SK-N-SH (cell line): Measurements from ENCODE around the gene WDCP. TPM values are rescaled to one million over a fixed set of nuclear protein-coding genes. Genes with fewer than 3 reads are reported as not detected.

Experiments used
- CTCF ChIA-PET: fragments of 300-600, 350-600 bp; formaldehyde crosslinking; extraction: SDS; loops from one replicate; lab custom pipeline; 2021; lab: Yijun Ruan, JAX
- POLR2A ChIA-PET: fragments of 350-600 bp; sonication (Branson Sonifier 250); formaldehyde crosslinking; extraction: SDS; loops from one replicate; lab custom pipeline; 2020; ENCODE audit warnings: antibody characterized with exemption, inconsistent platforms; lab: Yijun Ruan, JAX
- DNase-seq: peaks from one replicate; pipeline ENCODE4 v3.0.0; 2012
- H2AFZ ChIP-seq: fragments of 200-600 bp; sonication (generic); 2 replicates; pipeline ENCODE4 v1.8.1; 2016; ENCODE audit warnings: antibody characterized with exemption, mild to moderate bottlenecking, low read depth
- H3F3A ChIP-seq: fragments of 200-600 bp; sonication (generic); replicated peaks from 2 replicates; pipeline ENCODE3; 2016; ENCODE audit warnings: antibody characterized with exemption, mild to moderate bottlenecking; ENCODE audit not compliant: insufficient read depth
- H3K27ac ChIP-seq, 2 experiments: fragments of 200-500 bp in 1 of 2; fragments of 200-600 bp in 1 of 2; sonication (Bioruptor generic) in 1 of 2; sonication (generic), shearing (Covaris generic) in 1 of 2; 2 replicates each; pipeline versions ENCODE4 v1.5.1 to v1.6.1; 2014 to 2016; ENCODE audit warnings: low read depth in 2 of 2, inconsistent platforms in 1 of 2, low read length in 1 of 2, mild to moderate bottlenecking in 1 of 2, mixed read lengths in 1 of 2
- H3K27me3 ChIP-seq: fragments of 200-600 bp; sonication (generic), shearing (Covaris generic); 2 replicates; pipeline ENCODE4 v1.6.1; 2016; ENCODE audit warnings: mixed run types; ENCODE audit not compliant: insufficient read depth
- H3K36me3 ChIP-seq, 2 experiments: fragments of 200-500 bp in 1 of 2; fragments of 200-600 bp in 1 of 2; sonication (Bioruptor generic) in 1 of 2; sonication (generic) in 1 of 2; replicated peaks in 1 of 2; 2 replicates each; pipeline versions ENCODE3 to v1.5.1; 2014 to 2016; ENCODE audit warnings: low read length in 1 of 2, mild to moderate bottlenecking in 1 of 2; ENCODE audit not compliant: insufficient read depth in 2 of 2, control insufficient read depth in 1 of 2
- H3K4me1 ChIP-seq, 2 experiments: fragments of 200-500 bp in 1 of 2; fragments of 200-600 bp in 1 of 2; sonication (Bioruptor generic) in 1 of 2; sonication (generic), shearing (Covaris generic) in 1 of 2; 2 replicates each; pipeline versions ENCODE4 v1.5.1 to v1.6.1; 2014 to 2016; ENCODE audit warnings: low read depth in 1 of 2, low read length in 1 of 2, mixed run types in 1 of 2; ENCODE audit not compliant: insufficient read depth in 2 of 2, control insufficient read depth in 1 of 2
- H3K4me2 ChIP-seq: fragments of 200-600 bp; sonication (generic), shearing (Covaris generic); 2 replicates; pipeline ENCODE4 v1.6.1; 2017; ENCODE audit warnings: mixed run types
- H3K4me3 ChIP-seq, 2 experiments: fragments of 200-500 bp in 1 of 2; fragments of 200-600 bp in 1 of 2; sonication (Bioruptor generic) in 1 of 2; sonication (generic), shearing (Covaris generic) in 1 of 2; 2 replicates each; pipeline versions ENCODE4 v1.5.1 to v1.8.1; 2014 to 2016; ENCODE audit warnings: low read depth in 2 of 2, inconsistent platforms in 1 of 2, low read length in 1 of 2, mild to moderate bottlenecking in 1 of 2, mixed read lengths in 1 of 2, moderate library complexity in 1 of 2
- H3K79me2 ChIP-seq: fragments of 200-600 bp; sonication (generic); 2 replicates; pipeline ENCODE4 v1.8.1; 2017; ENCODE audit warnings: mild to moderate bottlenecking; ENCODE audit not compliant: insufficient read depth
- H3K9ac ChIP-seq: fragments of 200-600 bp; sonication (generic); 2 replicates; pipeline ENCODE4 v1.6.1; 2017; ENCODE audit warnings: mixed run types
- H3K9me2 ChIP-seq: fragments of 200-600 bp; sonication (generic); 2 replicates; pipeline ENCODE4 v1.6.1; 2017; ENCODE audit warnings: mixed run types
- H3K9me3 ChIP-seq: fragments of 200-600 bp; sonication (generic); 2 replicates; pipeline ENCODE4 v1.6.1; 2017; ENCODE audit warnings: mixed run types, mild to moderate bottlenecking, moderate library complexity
- H4K20me1 ChIP-seq: fragments of 200-600 bp; sonication (generic); 2 replicates; pipeline ENCODE4 v1.6.1; 2017; ENCODE audit warnings: mild to moderate bottlenecking, mixed run types; ENCODE audit not compliant: insufficient read depth
- CHD2 ChIP-seq: fragments of 150-350 bp; IDR thresholded peaks from 2 replicates; pipeline ENCODE4 v1.6.1; 2018; ENCODE audit warnings: low read length; ENCODE audit not compliant: partially characterized antibody
- EZH2phosphoT487 ChIP-seq: fragments of 200-600 bp; sonication (generic); IDR thresholded peaks from 2 replicates; pipeline ENCODE4 v1.6.1; 2017; ENCODE audit warnings: low read depth, mixed run types, mild to moderate bottlenecking, antibody characterized with exemption, moderate library complexity, borderline replicate concordance
- POLR2AphosphoS5 ChIP-seq: IDR thresholded peaks from 2 replicates; pipeline ENCODE4 v1.6.1; 2012; ENCODE audit warnings: low read depth, low read length
- RCOR1 ChIP-seq: fragments of 150-350 bp; IDR thresholded peaks from 2 replicates; pipeline ENCODE4 v1.6.1; 2017; ENCODE audit warnings: antibody characterized with exemption, low read length
- RXRA ChIP-seq: IDR thresholded peaks from 2 replicates; pipeline ENCODE4 v1.4.0; 2012; ENCODE audit warnings: low read depth, mild to moderate bottlenecking, borderline replicate concordance
- SIN3A ChIP-seq: IDR thresholded peaks from 2 replicates; pipeline ENCODE4 v1.6.1; 2012; ENCODE audit warnings: low read depth, mild to moderate bottlenecking, low read length, moderate library complexity, borderline replicate concordance
- TCF12 ChIP-seq: IDR thresholded peaks from 2 replicates; pipeline ENCODE4 v1.4.0; 2012
- WGBS: methylation state at CpG from one replicate; pipeline ENCODE4 v1.1.6; 2017; ENCODE audit warnings: low lambda C conversion rate; 5-methylcytosine and 5-hydroxymethylcytosine counted together
- polyA plus RNA-seq, 3 experiments: library from polyadenylated mRNA; depleted of rRNA; stranded (reverse); fragments of >200 nt; gene quantifications; 2 replicates each; pipeline ENCODE4 v1.2.3, GENCODE V29; 2012

The WDCP gene
- polyA plus RNA-seq, 1 of the 3 experiments (the other 2 are of a cell fraction): 7.1 TPM

GRCh38 chr2:24077535-24077877 lies 30.3 kb upstream of the WDCP start:
- WGBS: 49% methylated on average over 9 of the region's 9 CpGs
- DNase-seq: no peak
- CTCF ChIA-PET: interaction anchor here (1.2 to 5.6 kb wide), 4 partner anchors 17 to 305 kb away, joined by 3 to 34 read pairs (median 6); partner anchors contain the start of genes ATAD2B and FKBP1B

GRCh38 chr2:24076849-24077534 lies 29.8 kb upstream of the WDCP start:
- peak overlapping the region; percentile 76 for H3K9ac ChIP-seq
- POLR2A ChIA-PET: interaction anchor here (0.7 to 2.0 kb wide), 13 partner anchors 8 to 284 kb away, joined by 3 to 25 read pairs (median 5); partner anchors contain the start of genes ATAD2B, FKBP1B, ITSN2 and PFN4
- 21% methylated on average over 32 of the region's 41 CpGs for WGBS

More at GRCh38 chr2:24077535-24077877, 30.3 kb upstream of the WDCP start:
- H3K4me3 ChIP-seq: peak overlapping the region; percentile 82
- peaks cover 38% of the 10 kb centered on the region for H3K79me2 ChIP-seq
- TF ChIP-seq CHD2 (no peak), RXRA (no peak), RCOR1 (no peak), TCF12 (no peak)
- H3K4me1 ChIP-seq: peaks cover 7% of the 10 kb centered on the region in 2 experiments; a peak in 2 of 4 replicates
- H3F3A ChIP-seq: peaks cover 30% of the 10 kb centered on the region
- POLR2A ChIA-PET: interaction anchor here (1.6 to 2.0 kb wide), 3 partner anchors 30 to 151 kb away, joined by 5 to 25 read pairs (median 16); partner anchors contain the start of genes ATAD2B, UBXN2A and WDCP
- no peaks in the 10 kb centered on the region for H3K9me3 ChIP-seq
- peak overlapping the region; percentile 3 to 19; a peak in 3 of 4 replicates for H3K27ac ChIP-seq
- H3K9ac ChIP-seq: peak overlapping the region; percentile 76
- H4K20me1 ChIP-seq: no peaks in the 10 kb centered on the region
- no peaks in the 10 kb centered on the region for H3K27me3 ChIP-seq
- H3K4me2 ChIP-seq: peak overlapping the region; percentile 85
- peaks cover 40 to 45% of the 10 kb centered on the region in 2 experiments for H3K36me3 ChIP-seq
- H3K9me2 ChIP-seq: no peaks in the 10 kb centered on the region
- H2AFZ ChIP-seq: 0 out of 2 replicates have a peak overlapping the region, but pooled peaks have one; percentile 4

More at GRCh38 chr2:24076849-24077534, 29.8 kb upstream of the WDCP start:
- CTCF ChIA-PET: interaction anchor here (0.6 to 5.6 kb wide), 8 partner anchors 8 to 751 kb away, joined by 3 to 34 read pairs (median 4); partner anchors contain the start of genes ATAD2B, FKBP1B and TP53I3
- Histone ChIP-seq H3K4me1 (peaks cover 7% of the 10 kb centered on the region in 2 experiments; a peak in 2 of 4 replicates), H3K79me2 (peaks cover 41% of the 10 kb centered on the region), H3F3A (peaks cover 27% of the 10 kb centered on the region), H3K9me3 (no peaks in the 10 kb centered on the region), H4K20me1 (no peaks in the 10 kb centered on the region), H2AFZ (0 out of 2 replicates have a peak overlapping the region, but pooled peaks have one; percentile 4), H3K4me3 (peak overlapping the region; percentile 82), H3K27ac (peak overlapping the region; percentile 3 to 19; a peak in 3 of 4 replicates), H3K36me3 (peaks cover 38 to 45% of the 10 kb centered on the region in 2 experiments), H3K9me2 (no peaks in the 10 kb centered on the region), H3K4me2 (peak overlapping the region; percentile 85), H3K27me3 (no peaks in the 10 kb centered on the region)
- DNase-seq: peak; percentile 49
- peak; percentile 29; the same call in 1 of the 2 replicates for TF ChIP-seq SIN3A
- no peak for TF ChIP-seq EZH2phosphoT487
- peak; percentile 17; the same call in 1 of the 2 replicates for TF ChIP-seq POLR2AphosphoS5
